HG03064 (cell line): ENCODE measurements around the gene FBXO36.
"Not testable (repeated sequence)": the region's sequence is repeated elsewhere in the genome, so short reads cannot be mapped to it uniquely, and the experiment has no call there.

ENCODE experiments used
- ATAC-seq: cut with Tn5 transposase; IDR thresholded peaks from one replicate; pipeline ENCODE4 v1.9.1; 2021; ENCODE audit warnings: low read depth; ENCODE audit not compliant: unreplicated experiment

Gene FBXO36

DNA sequence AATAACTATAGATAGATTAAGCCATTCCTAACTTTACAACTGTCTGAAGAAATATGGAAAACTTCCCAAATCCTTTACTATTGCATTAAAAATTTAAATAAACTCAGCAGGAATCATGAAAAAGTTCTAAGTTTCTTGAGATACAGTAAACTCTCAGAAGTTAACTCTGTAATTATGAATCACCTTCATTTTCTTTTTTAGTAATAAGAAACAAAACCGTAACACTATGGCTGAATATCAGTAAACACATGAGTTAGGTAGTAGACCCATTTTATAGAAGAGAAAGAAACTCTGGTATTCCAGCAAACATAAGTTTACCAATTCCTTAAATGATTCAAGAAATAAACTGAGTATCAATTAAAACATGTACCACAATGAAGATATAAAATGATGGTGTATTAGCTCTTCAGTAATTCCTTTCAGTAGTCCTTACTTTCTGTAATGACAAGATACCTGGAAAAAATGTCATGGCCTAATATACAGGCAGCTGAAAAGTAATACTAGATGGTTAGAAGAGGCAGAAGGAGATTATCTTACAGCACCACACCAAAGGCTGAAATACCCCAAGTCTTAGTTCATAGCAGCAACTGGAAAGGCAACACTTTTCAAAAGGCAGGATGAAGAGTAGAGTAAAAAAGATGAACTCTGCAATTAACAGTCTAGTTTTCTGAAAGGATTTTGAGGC lies 12.0 kb upstream of the FBXO36 start:
- peak; percentile 12 for ATAC-seq

DNA sequence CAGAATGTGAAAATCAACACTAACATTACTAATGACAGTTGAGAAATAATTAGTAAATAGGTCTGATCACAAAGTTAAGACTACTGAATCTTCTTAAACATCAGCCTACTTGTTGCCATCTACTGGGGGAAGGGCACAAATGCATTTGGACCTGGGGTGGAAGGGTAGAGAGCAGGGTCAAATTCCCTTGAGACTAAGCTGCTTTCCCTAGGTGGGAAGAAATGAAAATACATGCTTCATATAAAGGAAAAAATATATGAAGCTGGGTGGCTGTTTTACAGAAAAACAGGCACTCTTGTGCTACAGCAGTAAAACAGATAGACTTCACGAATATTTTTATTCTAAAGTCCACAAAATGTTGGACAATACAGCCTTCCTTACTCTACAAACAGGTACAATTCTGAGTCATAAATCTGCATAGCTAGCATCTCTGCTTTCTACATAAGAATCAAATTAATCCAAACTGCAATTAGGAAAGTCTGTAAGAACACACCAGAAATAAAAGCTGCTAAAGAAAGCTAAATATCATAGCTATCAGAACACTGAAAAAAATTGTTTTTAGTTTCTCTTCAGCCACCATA lies 11.4 kb upstream of the FBXO36 start:
- ATAC-seq = peak; percentile 54

DNA sequence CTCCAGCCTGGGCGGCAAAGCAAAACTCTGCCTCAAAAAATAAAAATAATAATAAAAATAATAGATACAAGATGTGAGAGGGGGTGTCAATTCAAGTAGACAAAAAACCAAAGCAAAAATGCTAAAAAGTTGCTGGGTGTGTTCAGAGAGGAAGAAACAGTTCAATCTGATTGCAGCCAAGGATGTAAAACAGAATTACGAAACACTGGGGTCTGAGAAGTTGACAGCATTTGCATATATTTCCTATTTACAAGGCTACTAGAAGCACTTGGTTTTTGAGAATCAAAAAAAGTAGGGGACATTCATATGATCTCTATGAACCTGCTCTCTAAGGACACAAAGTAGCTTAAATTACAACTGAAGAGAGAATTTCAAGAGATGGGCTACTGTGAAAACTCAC lies 8.1 kb upstream of the FBXO36 start:
- no peak for ATAC-seq

DNA sequence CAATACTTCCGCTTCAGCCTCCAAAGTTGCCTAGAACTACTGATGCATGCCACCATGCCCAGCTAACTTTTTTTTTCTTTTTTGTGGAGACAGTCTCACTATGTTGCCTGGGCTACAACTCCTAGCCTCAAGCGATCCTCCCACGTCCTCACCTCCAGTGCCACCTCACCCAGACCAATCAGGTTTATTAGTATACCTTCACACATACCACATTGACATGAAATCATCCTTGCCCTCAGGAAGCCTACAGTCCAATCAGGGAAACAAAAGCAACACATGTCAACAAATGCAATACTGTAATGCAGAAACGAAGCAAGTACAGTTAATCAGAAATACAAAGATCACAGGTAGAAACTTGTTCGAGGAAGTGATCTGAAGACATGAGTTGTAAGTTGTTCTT lies 4.5 kb upstream of the FBXO36 start:
- ATAC-seq = no peak

DNA sequence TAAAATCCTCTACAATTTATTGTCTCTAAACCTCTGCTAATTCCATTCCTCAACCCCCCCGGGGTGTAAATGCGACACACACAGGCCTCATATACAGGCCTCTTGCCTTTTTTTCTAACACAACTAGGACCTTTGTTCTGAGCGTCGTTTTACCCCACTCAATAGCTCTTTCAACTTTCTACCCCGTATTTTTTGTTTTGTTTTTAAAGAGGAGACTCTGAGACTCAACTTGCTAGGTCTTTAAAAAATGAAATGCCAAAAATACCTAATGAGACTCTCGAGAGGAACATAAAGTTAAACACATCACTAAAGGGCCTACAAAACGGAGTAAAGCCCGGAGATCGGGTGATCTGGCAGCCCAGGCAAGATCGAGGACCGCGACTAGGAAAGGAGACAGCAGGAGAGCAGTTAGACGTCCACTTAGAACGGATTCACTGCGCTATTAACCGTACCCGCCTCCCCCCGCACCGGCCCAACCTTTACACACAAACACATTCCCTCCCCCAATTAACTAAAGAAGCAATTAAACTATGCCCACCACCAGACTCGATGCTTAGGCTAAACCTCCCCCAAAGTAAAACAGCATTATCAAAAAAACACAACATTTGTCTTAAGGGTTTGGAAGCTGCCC lies 2.2 kb upstream of the FBXO36 start:
- no peak for ATAC-seq

DNA sequence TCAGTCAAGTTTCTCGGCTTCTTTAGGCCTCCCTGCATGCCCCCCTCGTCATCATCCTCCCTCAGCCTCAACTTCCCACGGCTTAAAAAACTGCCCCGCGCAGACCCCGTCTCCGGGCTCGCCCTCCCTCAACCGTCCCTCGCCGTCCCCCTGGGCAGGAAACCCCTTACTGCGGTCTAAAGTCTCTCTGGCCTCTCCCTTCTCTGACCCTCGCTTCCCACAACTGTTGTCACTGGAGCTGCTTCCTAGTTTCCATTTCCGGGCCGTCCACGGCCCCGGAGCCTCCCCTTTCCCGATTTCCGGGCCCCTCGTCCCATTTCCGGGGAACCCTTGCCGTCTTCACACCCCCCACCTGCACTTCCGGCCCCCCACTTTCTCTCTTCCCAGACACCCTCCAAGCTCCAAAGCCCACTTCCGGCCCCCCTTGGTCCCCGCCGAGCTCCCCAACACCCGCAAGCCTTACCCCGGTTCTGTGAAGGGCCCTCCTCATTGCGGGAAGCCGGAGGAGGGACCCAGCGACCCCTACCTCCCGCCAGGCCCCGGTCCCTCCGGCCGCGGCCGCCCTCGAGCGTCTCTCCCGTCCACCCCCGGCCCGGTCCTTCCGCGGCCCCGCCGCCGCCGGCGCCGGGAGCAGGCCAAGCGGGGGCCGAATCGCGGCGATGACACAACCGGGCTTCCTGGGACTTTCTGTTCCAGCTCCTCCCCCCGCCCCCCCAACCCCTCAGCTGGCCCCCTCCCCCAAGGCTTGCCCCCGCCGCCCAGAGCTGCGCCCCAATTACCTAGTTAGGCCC lies 1.0 kb upstream of the FBXO36 start:
- ATAC-seq = peak; percentile 15

DNA sequence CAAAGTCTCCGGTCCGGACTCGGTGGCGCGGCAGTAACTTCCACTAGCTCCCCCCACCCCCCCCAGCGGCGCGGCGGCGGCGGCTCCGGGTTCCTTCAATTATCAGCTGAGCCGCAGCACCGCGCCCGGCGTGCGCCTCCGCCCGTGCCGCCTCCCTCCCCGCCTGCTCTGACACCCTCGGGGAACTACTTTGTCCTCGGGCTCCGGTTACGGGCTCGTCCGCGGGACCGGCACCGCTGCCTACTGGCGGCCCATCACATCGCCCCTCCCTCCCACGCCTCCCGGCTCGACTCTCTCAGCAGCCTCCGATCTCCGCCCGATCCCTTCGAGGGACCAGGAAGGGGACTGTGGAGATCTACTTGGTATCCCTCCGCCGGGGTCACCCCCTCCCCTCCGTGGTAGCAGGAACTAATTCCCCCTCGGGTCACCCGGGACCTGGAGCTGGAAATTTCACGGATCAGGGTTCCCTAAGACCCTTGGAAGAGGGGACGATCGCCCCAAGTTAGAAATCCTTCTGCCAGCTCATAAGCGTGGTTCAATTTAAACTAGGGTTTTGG lies 333 bp upstream of the FBXO36 start, which contains the start of gene TRIP12:
TRIP12 (minus strand) TSS at position 118 of the 557 bp plus-strand sequence. CDS start 41,930 bp downstream, outside the sequence.
- peak; percentile 68 for ATAC-seq

DNA sequence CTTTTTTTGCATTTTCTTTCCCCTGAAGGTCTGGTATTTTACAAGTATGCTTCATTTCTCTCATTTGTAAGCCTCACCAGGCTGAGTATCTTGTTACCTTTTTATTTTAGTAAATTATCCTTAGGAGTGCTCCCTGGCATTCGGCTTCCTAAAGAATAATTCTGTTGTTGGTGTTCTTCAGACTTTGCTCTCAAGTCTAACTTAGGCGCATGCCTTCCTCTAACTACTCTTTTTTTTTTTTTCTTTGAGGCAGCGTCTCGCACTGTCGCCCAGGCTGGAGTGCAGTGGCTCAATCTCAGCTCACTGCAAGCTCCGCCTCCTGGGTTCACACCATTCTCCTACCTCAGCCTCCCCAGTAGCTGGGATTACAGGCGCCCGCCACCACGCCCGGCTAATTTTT lies 2.2 kb downstream of the FBXO36 start:
- ATAC-seq = not testable (repeated sequence)

DNA sequence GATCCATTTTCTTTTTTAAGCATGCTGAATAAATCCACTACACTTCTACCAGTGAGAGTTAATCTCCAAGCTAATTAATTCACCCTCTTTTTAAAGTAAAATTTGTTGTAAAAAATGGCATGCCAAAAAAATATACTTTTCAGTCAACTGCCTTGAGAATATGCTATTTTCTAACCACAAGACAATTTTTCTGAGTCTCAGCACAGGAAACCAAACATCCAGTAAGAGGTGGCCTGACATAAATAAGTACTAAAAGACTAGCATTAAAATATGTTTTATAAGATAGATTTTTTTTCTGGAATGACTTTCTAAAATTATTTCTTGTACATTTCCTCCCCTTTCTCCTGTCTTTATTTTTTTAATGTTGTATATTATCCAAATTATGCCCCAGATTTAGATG lies 2.9 kb downstream of the FBXO36 start:
- ATAC-seq = no peak

DNA sequence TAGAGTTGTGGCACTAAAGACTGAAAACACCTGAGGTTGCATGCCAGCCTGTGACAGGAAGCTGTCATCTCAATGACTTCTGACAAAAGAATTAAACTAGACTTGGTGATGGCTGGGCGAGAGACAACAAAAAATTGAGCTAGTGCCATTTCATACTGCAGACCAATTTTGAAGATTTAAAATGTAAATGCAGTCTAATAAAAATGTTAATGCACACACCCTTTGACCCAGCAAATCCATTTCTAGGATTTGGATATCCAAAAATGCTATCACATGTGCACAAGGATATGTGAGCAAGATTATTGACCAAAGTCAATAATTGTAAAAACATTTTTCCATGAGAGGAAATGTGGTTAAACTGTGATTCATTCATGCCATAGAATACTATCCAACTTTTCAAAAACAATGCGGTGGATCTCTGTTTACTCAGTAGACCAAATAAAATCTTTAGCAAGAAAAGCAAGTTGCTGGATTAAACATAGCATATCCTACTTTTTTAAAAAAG lies 5.6 kb downstream of the FBXO36 start:
- ATAC-seq = no peak

DNA sequence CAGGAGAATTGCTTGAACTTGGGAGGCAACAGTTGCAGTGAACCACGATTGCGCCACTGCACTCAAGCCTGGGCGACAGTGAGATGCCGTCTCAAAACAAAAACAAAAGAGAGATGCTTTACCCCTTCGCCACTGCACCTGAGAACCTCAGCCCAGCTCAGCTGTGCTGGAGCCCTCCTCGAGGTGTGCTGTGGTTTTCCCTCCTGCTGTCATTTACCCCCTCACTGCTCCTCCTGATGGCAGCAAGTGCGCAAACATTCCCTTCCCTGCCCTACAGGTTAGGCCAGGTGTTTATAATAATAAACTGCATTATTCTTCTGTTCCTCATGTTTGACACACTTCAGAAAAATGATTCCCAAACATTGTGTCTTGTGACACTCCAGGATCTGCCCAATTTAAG lies 8.4 kb downstream of the FBXO36 start:
- ATAC-seq = no peak

DNA sequence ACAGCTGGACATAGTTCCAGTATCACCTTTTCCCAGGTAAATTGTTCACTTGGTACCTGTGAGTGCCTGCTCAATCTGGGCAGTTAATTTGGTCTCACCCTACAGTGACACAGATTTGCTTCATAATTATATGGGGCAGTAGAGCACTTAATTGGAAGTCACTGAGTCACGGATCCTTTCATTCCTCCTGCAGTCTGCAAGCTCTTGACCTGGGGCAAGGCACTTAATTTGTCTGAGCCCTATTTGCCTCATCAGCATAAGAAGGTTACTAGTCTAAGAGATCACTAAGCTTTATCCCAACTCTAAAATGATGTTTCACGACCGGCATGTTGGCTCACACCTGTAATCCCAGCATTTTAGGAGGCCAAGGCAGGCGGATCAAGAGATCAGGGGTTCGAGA lies 8.9 kb downstream of the FBXO36 start:
- ATAC-seq = no peak

DNA sequence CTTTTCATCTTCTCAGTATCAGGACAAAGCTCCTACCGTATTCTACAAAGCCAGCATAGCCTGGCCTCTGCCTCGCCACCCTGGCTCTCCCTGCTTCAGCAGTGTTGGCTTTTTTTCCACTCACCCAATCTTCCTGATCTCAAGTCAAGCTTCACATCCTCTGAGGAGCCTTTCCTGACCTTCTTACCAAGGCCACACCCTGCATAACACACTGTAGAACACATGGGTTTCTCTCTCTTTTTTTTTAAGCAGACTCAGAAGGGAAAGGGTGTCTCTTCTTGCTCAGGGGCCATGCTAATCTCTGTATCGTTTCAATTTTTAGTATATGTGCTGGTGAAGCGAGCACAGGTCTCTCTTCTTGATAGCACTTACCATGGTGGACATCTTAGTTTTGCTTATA lies 15.2 kb downstream of the FBXO36 start:
- ATAC-seq = no peak

DNA sequence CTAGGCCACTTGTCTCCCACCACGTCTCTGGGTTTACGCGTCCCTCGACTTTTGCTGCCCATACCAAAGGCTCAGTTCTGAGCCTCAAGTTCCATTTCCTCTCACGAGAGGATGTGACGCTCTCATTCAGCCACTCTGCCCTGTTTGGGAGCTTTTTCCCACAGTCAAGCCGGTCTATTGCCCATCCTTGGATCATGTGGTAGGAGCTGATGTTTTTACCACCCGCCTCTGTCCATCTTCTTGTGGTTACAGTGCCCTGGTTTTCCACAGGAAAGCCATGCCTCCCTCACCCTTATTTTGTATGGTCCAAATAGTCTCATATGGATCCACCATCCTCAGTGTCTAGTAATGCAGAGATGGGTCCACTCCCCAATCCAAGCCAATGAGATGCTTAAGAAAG lies 20.4 kb downstream of the FBXO36 start:
- ATAC-seq = no peak

DNA sequence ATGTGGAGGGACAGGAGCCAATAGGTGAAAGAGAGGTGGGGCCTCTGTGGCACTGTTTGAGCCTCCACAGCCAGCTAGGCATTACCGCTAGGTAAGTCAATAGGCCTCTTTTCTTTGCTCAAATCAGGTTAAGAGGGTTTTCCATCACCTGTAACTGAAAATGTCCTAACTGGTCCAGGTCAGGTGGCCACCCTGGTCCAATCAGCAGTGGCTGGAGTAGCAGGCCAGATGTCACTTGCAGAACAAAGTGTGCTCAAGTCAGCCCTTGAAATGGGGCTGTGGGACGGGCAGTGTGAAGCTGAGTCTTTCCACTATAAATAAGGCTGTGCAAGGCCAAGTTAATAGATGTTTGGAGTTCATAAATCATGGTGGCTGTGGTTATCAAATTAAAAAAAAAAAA lies 20.9 kb downstream of the FBXO36 start:
- ATAC-seq = no peak

DNA sequence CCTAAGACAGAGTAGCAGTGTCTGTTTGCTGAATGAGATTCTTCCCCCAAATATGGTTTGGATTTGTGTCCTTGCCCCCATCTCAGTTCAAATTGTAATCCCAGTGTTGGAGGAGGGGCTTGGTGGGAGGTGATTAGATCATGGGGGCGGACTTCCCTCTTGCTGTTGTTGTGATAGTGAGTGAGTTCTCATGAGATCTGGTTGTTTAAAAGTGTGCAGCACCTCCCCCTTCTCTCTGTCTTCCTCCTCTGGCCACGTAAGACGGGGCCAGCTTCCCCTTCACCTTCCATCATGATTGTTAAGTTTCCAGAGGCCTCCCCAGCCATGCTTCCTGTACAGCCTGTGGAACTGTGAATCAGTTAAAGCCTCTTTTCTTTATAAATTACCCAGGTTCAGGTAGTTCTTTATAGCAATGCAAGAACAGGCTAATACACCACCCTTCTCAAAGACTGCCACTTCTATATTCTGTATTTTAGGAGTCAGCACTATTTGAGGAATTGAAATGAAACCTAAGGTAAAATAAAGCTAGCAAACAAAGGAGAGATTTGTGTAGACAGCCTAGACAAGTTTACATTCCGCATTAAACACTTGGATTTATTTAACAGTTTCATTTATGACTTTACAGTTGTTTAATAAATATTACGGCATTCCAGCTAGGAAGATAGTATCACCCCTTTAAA lies 21.6 kb downstream of the FBXO36 start:
- ATAC-seq = no peak

DNA sequence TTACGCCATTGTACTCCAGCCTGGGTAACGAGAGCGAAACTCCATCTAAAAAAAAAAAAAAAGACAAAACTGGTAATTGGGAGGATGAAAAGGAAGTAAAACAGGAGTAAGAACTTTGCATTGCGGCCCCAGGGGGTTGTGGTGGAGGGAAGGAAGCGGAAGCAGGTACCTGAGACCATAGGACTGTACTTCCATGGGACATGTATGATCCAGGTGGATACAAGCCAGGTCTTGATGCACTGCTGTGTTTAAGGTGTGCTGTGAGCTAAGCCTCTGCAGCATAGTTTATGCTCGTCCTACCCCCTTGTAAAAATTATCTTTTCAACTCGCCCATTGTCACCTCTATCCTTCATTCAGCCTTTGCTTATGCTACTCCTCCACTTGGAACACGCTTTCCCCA lies 23.7 kb downstream of the FBXO36 start:
- ATAC-seq = no peak

DNA sequence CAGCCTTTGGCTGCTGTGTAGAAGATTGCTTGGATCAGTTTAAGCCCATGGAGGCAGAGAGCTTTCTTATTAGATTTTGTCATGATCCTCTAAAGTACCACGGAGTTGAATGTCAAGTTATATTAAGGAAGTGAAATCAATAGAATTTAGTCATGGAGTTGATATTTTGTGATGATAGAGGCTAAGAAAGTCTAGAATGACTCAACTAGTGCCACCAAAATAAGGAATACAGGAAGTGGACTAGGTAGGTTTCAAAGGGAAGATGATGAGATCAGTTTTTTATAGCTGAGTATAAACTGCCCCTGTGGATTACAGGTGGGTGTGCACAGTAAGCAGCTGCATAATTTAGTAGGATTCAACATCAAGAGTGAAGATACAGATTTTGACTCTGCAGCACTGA lies 25.2 kb downstream of the FBXO36 start:
- no peak for ATAC-seq

DNA sequence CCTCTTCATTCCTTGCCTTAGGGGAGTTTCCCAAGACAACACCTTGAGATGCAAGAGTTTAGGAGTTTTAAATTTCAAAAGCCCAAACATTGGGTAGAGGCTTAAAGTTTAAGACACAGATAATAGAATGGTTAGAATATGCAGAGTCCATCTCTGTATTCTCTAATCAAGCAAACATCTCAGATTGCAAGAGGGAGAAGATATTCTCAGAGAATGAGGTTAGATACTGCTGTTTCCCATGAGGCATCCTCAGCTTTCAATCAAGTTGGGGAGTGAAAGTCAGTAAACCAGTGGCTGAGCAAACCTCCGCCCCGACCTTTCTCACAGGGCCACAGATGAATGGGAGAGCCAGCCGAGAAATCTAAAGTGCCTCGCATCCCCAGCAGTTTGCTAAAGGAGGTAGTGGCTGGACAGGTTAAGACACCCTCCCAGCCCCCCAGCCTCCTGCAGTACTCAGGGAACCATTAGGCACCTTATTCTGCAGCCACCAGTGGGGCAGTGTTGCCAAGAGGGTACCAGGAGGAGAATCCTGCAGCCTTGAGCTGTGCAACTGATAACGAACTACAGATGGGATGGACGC lies 30.0 kb downstream of the FBXO36 start:
- no peak for ATAC-seq

DNA sequence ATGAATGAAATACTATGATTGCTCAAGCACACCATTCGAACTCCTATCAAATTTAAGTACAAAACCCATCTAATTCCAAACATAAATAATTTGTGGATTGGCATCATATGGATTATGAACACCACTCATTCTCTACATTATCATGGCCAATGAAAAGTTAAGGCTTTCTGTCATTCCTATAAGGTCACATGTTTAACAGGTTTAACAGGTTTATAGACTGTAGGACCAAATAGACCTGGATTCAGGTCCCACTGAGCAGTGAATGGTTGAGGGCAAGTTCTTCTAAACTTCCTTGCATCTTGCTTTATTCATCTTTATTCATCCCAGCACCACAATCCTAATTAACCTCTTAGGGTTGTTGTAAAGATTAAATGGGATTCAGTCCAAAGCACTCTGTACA lies 33.4 kb downstream of the FBXO36 start:
- no peak for ATAC-seq
